Stimulated activated CD4-positive, alpha-beta T cell treated with anti-CD3 and anti-CD28 coated beads, Interleukin-2, amount 100 ng/mL, for 4 hours (primary cell): ENCODE measurements around the gene ZNF648.
"Not testable (repeated sequence)": the region's sequence is repeated elsewhere in the genome, so short reads cannot be mapped to it uniquely, and the experiment has no call there.

Source experiments
- DNase-seq: peaks from one replicate; pipeline ENCODE4 v3.0.0-alpha.2; 2020; ENCODE audit warnings: low read depth

The ZNF648 gene

DNA sequence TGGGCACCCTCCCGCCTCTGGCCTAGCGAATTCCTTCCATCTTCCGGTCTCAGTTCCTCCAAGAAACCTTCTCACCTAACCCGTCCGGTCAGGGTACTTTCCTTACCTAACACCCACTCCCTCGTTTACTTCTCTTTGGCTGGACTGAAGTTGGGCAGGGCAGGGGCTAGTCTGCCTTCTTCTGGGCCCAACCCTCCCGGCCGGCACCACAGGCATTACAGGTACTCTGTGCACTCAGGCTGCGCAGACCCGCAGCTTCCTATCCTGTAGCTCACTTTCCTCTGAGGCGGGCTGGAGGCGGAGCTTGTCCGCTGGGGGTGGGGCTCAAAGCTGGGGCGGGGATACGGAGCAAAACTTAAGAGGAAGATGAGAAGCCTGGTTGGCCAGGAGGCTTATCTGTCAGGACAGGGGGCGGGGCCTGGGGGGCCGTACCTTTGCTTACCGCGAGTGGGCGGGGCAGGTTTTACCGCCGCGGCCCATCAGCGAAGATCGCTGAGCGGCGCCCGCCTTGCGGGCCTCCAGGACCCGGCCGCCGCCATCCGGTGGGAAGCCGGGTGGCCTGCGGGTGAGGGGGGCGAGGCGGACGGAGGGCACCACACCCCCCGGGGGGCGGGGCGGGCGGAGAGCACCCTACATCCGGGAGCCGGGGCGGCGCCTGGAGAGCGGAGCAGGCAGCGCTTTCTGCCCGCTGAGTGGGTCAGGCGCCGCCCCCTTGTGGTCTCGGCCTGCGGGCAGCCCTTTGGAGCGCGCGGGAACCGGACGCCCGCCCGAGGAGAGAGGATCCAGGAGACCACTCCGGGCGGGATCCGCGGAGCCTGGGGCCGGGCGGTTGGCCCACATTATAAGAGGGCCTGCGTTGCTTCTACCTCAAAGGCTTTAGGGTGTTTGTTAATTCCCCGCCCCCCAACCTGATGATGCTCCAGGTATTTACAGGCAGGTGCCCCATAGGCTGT is 31.9 kb downstream of the ZNF648 start:
- DNase-seq, result peak; percentile 95

DNA sequence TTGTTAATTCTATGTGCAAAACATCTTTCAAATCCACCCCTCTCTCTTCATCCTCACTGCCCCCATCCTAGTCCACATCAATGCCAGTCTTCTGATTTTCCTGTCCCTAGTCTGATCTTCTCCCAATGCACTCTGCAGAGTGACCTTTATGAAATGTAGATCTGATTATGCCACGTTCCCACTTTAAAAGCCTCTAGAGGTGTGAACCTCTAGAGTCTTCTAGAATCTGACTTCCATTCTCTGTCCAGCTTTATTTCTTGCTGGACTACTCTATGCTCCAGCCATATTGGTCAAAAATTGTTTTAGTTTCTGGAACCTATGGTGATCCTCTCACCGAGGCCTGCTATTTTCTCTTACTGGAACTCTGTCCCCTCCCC is 32.5 kb downstream of the ZNF648 start:
- no peak for DNase-seq

DNA sequence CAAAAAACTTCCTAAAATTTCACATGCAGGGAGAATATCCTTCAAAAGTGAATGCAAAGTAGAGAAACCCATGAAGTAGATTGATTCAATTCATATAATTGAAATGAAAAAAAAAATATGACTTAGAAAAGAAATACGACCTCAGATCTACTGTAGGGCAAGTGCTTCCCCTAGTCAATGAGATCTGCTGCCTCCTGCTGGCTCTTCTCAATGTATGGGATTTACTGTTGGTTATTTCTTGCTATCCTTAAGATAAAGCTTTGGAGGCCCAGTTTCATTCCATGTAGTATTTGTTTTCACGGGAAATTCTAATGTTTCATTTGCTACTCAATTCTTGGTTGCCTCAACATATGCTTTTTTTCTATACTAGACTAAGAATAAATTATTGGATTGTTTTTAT is 46.2 kb downstream of the ZNF648 start:
- no peak for DNase-seq

DNA sequence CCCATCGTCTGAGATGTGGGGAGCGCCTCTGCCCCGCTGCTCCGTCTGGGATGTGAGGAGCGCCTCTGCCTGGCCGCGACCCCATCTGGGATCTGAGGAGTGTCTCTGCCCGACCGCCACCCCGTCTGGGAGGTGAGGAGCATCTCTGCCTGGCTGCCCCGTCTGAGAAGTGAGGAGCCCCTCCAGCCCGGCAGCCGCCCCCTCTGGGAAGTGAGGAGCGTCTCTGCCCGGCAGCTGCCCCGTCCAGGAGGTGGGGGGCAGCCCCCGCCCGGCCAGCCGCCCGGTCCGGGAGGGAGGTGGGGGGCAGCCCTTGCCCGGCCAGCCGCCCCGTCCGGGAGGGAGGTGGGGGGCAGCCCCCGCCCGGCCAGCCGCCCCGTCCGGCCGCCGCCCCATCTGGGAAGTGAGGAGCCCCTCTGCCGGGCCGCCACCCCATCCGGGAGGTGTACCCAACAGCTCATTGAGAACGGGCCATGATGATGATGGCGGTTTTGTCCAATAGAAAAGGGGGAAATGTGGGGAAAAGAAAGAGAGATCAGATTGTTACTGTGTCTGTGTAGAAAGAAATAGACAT is 50.6 kb downstream of the ZNF648 start:
- not testable (repeated sequence) for DNase-seq

DNA sequence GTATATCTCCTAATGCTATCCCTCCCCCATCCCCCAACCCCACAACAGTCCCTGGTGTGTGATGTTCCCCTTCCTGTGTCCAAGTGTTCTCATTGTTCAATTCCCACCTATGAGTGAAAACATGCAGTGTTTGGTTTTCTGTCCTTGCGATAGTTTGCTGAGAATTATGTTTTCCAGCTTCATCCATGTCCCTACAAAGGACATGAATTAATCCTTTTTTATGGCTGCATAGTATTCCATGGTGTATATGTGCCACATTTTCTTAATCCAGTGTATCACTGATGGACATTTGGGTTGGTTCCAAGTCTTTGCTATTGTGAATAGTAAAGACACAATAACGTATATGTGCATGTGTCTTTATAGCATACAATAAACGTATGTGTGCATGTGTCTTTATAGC is 56.1 kb downstream of the ZNF648 start:
- not testable (repeated sequence) for DNase-seq

DNA sequence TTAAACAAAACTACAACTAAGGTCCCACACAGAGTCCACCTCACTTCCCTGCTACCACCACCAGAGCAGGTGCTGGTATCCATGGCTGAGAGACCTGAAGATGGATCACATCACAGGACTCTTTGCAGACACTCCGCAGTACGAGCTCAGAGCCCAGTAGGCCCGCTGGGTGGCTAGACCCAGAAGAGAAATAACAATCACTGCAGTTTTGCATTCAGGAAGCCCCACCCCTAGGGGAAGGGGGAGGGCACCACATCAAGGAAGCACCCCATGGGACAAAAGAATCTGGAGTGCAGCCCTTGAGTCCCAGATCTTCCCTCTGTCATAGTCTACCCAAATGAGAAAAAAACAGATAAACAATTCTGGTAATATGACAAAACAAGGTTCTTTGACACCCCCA is 56.9 kb downstream of the ZNF648 start:
- DNase-seq, result no peak
